Heart left ventricle (tissue), 16 donors: ENCODE measurements around the gene GALNT2. TPM values are rescaled to one million over a fixed set of nuclear protein-coding genes. Genes with fewer than 3 reads are reported as not detected.
A peak's percentile ranks its signal among the peaks of the same experiment; 100 is the strongest.

Experiments used
- ATAC-seq, 4 donors: fragments of 200-7000 bp; cut with Tn5 transposase; one replicate each; pipeline ENCODE4 v1.9.1; 2020 to 2022; ENCODE audit warnings: moderate library complexity in 4 of 4, mild to moderate bottlenecking in 3 of 4, moderate number of reproducible peaks in 1 of 4
- DNase-seq, 5 donors: peaks; one replicate each; pipeline ENCODE4 v3.0.0-alpha.2; 2020
- H3K27ac ChIP-seq, 12 donors: fragments of 200-600 bp; sonication (generic) in 4 of 12; one replicate each; pipeline versions ENCODE4 v1.5.0 to v1.8.0; 2016 to 2022; ENCODE audit warnings: mild to moderate bottlenecking in 2 of 12
- H3K27me3 ChIP-seq, 9 donors: fragments of 200-600 bp; sonication (generic) in 2 of 9; one replicate each; pipeline versions ENCODE4 v1.5.1 to v1.8.0; 2016 to 2022; ENCODE audit warnings: mild to moderate bottlenecking in 3 of 9
- H3K36me3 ChIP-seq, 9 donors: fragments of 200-600 bp; sonication (generic) in 2 of 9; one replicate each; pipeline versions ENCODE4 v1.5.0 to v1.8.0; 2018 to 2022; ENCODE audit warnings: mild to moderate bottlenecking in 2 of 9
- H3K4me1 ChIP-seq, 12 donors: fragments of 200-600 bp; sonication (generic) in 4 of 12; one replicate each; pipeline versions ENCODE4 v1.5.0 to v1.8.0; 2016 to 2022; ENCODE audit warnings: mild to moderate bottlenecking in 3 of 12
- H3K4me3 ChIP-seq, 12 donors: fragments of 200-600 bp; sonication (generic) in 4 of 12; one replicate each; pipeline versions ENCODE4 v1.5.0 to v1.8.0; 2017 to 2022; ENCODE audit warnings: mild to moderate bottlenecking in 9 of 12, moderate library complexity in 4 of 12
- H3K9me3 ChIP-seq, 12 donors: fragments of 200-600 bp; sonication (generic) in 4 of 12; one replicate each; pipeline versions ENCODE4 v1.5.0 to v1.8.0; 2016 to 2022; ENCODE audit warnings: mild to moderate bottlenecking in 1 of 12
- CTCF ChIP-seq, 12 donors: fragments of 200-600 bp; sonication (generic) in 4 of 12; IDR thresholded peaks; one replicate each; pipeline versions ENCODE4 v1.5.0 to v1.8.0; 2018 to 2022; ENCODE audit warnings: antibody characterized with exemption in 12 of 12, mild to moderate bottlenecking in 5 of 12
- POLR2A ChIP-seq, 2 donors: fragments of 450-650 bp; IDR thresholded peaks; one replicate each; pipeline ENCODE4 v1.6.1; 2017; ENCODE audit warnings: antibody characterized with exemption in 2 of 2, mild to moderate bottlenecking in 2 of 2, moderate library complexity in 2 of 2
- WGBS, 4 donors: extraction: QIAGEN DNeasy Blood & Tissue Kit in 2 of 4; methylation state at CpG; one replicate each; pipeline versions ENCODE4 v1.1.5 to v1.1.7; 2013 to 2018; 5-methylcytosine and 5-hydroxymethylcytosine counted together
- intact Hi-C, 10 donors: fragments of 100-400 bp; cut with DNase I; formaldehyde crosslinking; loops; one replicate each; pipeline versions ENCODE4 v1.11.1 to v1.14.2; 2022
- polyA plus RNA-seq, 2 donors: library from polyadenylated mRNA; stranded (reverse); fragments of 200-250 nt; gene quantifications; one replicate each; pipeline ENCODE4 v1.2.3, GENCODE V29; 2013
- total RNA-seq, 9 donors: library from RNA; depleted of rRNA in 2 of 9; stranded (reverse); fragments of >200 nt in 2 of 9; fragmentation: NEBNext Ultra II Directional in 3 of 9; extraction: Animal tissue kit (Norgen Biotek cat#: 25700) in 3 of 9; gene quantifications; one replicate each; pipeline versions ENCODE4 v1.1.0 to v1.2.4, GENCODE V29; 2016 to 2023
- donor health status: ischemic (EF 13 %, LVEDD 7.1; RV severe dilation, severe dysfunction).
- donor health status: healthy with polysubstance abuse.
- donor health status: DM: no; HTN: yes; CAD: no.
- donor health status: DM: no; HTN: no; CAD: no.
- donor health status: ischemic (EF 25% LVEDD 6.9; RV normal size, moderate dysfunction).
- donor health status: ischemic (EF 25% LVEDD 5.7; RV mildly dilated, moderate dysfunction).
- donor health status: healthy.
- donor health status: DM: yes; HTN: yes; CAD: no.
- donor health status: ischemic (EF 35%, LVEDD 5.7; RV mildly dilated, moderate dysfunction).
- donor health status: nonischemic (EF 11% LVEDD 7.7; RV severe dilation, severe dysfunction).
- donor health status: DM: yes; HTN: yes; CAD: no.
- donor health status: PGD.
- donor health status: ischemic (EF 29% LVEDD 5.4; RV normal size, mild dysfunction).
- donor health status: nonischemic (EF 23%, LVEDD 6.1; RV moderate dilation, normal function).

Gene GALNT2
- total and polyA plus RNA-seq, 11 donors: 10.1 to 44.9 (median 31.6) TPM

GRCh38 chr1:230050973-230051735 lies 15.9 kb upstream of the GALNT2 start:
- no peaks in the 10 kb centered on the region for H3K36me3 ChIP-seq
- intact Hi-C loops: no loop called here
- H3K4me1 ChIP-seq: peaks cover 0 to 2% (median 0%) of the 10 kb centered on the region in 12 donors
- ATAC-seq (no peak), DNase-seq (no peak)
- 75 to 90% (median 84%) methylated on average over 7 of the region's 7 CpGs for WGBS, 4 donors
- H3K27ac ChIP-seq: no peak overlapping the region
- no peak overlapping the region for H3K4me3 ChIP-seq
- no peaks in the 10 kb centered on the region for H3K9me3 ChIP-seq
- TF ChIP-seq POLR2A (IDR thresholded peaks at IDR 0.05): no peak
- TF ChIP-seq CTCF (IDR thresholded peaks at IDR 0.05): no peak
- H3K27me3 ChIP-seq: no peaks in the 10 kb centered on the region

GRCh38 chr1:230052018-230052417 lies 15.0 kb upstream of the GALNT2 start:
- intact Hi-C loops: no loop called here
- Histone ChIP-seq H3K4me3 (no peak overlapping the region), H3K27ac (no peak overlapping the region), H3K36me3 (no peaks in the 10 kb centered on the region), H3K4me1 (peaks cover 0 to 2% (median 0%) of the 10 kb centered on the region in 12 donors), H3K9me3 (no peaks in the 10 kb centered on the region), H3K27me3 (no peaks in the 10 kb centered on the region)
- WGBS, 4 donors: 93 to 100% (median 94%) methylated on average over 2 of the region's 2 CpGs
- TF ChIP-seq CTCF (IDR thresholded peaks at IDR 0.05) (no peak), POLR2A (IDR thresholded peaks at IDR 0.05) (no peak)
- DNase-seq (no peak), ATAC-seq (no peak)

- intact Hi-C loops: no loop called here
- Histone ChIP-seq H3K27ac (no peak overlapping the region), H3K36me3 (no peaks in the 10 kb centered on the region), H3K4me3 (no peak overlapping the region), H3K9me3 (no peaks in the 10 kb centered on the region), H3K4me1 (peaks cover 0 to 2% (median 0%) of the 10 kb centered on the region in 12 donors), H3K27me3 (no peaks in the 10 kb centered on the region)
- ATAC-seq (no peak), DNase-seq (no peak)
- TF ChIP-seq POLR2A (IDR thresholded peaks at IDR 0.05) (no peak), CTCF (IDR thresholded peaks at IDR 0.05) (no peak)
- 77 to 93% (median 85%) methylated on average over 5 of the region's 5 CpGs for WGBS, 4 donors
Observed at GRCh38 chr1:230052665-230053064, 14.4 kb upstream of the GALNT2 start.

- 76 to 78% (median 76%) methylated on average over 8 of the region's 8 CpGs for WGBS, 4 donors
- DNase-seq: peak in 4 of 5 donors; percentile 34 to 63 (median 38)
- Histone ChIP-seq H3K36me3 (no peaks in the 10 kb centered on the region), H3K4me1 (peaks cover 0 to 2% (median 0%) of the 10 kb centered on the region in 12 donors), H3K4me3 (no peak overlapping the region), H3K27ac (no peak overlapping the region), H3K9me3 (no peaks in the 10 kb centered on the region), H3K27me3 (no peaks in the 10 kb centered on the region)
- TF ChIP-seq POLR2A (IDR thresholded peaks at IDR 0.05): no peak
- no peak for TF ChIP-seq CTCF (IDR thresholded peaks at IDR 0.05)
- intact Hi-C loops: no loop called here
- peak in 3 of 4 donors; percentile 54 to 89 (median 77) for ATAC-seq
Observed at GRCh38 chr1:230054092-230054749, 12.8 kb upstream of the GALNT2 start.
